HUDEP-2 (cell line): Measurements from ENCODE around the gene TCTN3.
"Not testable (repeated sequence)": the region's sequence is repeated elsewhere in the genome, so short reads cannot be mapped to it uniquely, and the experiment has no call there.

Experiments used
- DNase-seq, 76 experiments: peaks; one replicate each; lab custom pipeline; 2025; ENCODE audit not compliant: unreplicated experiment in 76 of 76; lab: John Stamatoyannopoulos, UW

The TCTN3 gene

DNA sequence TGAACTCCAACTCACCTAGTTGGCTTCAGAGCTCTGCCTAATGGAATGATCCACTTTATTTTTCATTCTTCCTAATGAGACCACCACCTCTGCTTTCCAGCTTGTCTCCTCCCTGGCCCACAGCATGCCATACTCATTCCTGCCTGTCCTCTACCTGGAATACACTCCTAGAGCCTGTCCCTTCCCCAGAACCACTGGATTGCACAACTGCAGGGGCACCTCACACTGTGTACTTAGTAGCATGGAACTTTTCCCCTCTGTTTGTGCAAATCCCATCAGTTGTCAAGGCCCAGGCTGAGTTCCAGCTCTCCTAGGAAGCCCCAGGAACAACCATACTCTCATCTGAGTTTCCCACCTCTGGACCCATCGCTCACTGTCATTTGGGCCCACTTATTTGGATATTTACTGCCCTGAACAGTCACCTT lies 52.8 kb downstream of the TCTN3 start:
- no peak for DNase-seq

- DNase-seq = no peak
Measured at GRCh38 chr10:95637911-95638310, 55.8 kb downstream of the TCTN3 start.

GRCh38 chr10:95637140-95637539 lies 56.6 kb downstream of the TCTN3 start:
- no peak for DNase-seq

DNA sequence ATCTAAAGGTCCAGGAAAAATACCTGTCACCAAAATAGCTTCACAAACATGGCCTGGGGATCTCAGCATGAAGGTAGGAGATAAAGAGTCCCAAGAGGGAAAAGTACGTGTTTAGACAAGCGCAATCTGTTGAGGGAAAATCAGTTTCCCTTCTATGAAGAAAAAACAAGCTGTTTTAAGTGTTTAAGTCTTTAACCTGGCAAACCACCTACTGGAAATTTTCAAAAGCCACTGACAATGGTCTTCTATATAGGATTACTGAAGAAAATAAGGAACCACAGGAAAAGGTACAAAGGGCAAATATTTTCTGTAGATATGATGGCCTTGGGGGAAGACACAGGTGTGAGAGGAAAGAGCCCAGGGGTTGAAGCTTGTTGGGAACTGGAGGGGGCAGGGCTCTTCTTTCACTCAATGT lies 58.4 kb downstream of the TCTN3 start:
- no peak for DNase-seq

DNA sequence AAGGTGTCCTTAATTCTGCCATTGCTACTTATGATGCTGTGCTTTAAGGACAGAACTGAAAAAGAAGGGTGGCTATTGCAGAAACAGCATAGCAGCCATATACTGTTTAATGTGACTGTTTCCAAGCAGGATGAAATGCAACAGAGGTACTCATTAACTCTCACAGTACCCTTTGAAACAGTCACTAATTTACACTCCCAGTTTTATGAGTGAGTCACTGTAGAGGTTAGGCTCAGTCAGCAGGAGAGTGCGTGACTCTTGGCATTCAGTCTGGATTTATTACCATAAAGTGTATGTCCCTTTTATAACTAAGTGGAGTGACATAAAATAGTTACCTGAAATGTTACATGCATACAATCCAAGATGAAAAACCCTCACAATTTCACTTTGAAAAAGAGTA lies 64.9 kb downstream of the TCTN3 start:
- DNase-seq = no peak

- DNase-seq = no peak
Measured at GRCh38 chr10:95626500-95626899, 67.2 kb downstream of the TCTN3 start.

GRCh38 chr10:95620415-95620814 lies 73.3 kb downstream of the TCTN3 start:
- not testable (repeated sequence) for DNase-seq

- no peak for DNase-seq
Measured at GRCh38 chr10:95618101-95618500, 75.6 kb downstream of the TCTN3 start.

- DNase-seq = no peak
Measured at GRCh38 chr10:95616446-95616845, 77.3 kb downstream of the TCTN3 start.
